NCI-H2107 (cell line): ENCODE measurements around the gene MRPL11.
A peak's percentile ranks its signal among the peaks of the same experiment; 100 is the strongest.

ENCODE experiments used
- DNase-seq: peaks from one replicate; lab custom pipeline; 2025; lab: John Stamatoyannopoulos, UW

MRPL11 gene

GRCh38 chr11:66388780-66389386 is 49.8 kb downstream of the MRPL11 start:
- DNase-seq: peak; percentile 78

- DNase-seq: peak; percentile 81
These were observed 52.2 kb downstream of the MRPL11 start for GRCh38 chr11:66386171-66387069.
